Stimulated activated CD4-positive, alpha-beta T cell treated with anti-CD3 and anti-CD28 coated beads, Interleukin-2, amount 100 ng/mL, for 48 hours (primary cell): ENCODE results near the gene SLC37A1.

Experiments
- DNase-seq, 2 donors: peaks; one replicate each; pipeline ENCODE4 v3.0.0-alpha.2; 2020

SLC37A1 gene

DNA sequence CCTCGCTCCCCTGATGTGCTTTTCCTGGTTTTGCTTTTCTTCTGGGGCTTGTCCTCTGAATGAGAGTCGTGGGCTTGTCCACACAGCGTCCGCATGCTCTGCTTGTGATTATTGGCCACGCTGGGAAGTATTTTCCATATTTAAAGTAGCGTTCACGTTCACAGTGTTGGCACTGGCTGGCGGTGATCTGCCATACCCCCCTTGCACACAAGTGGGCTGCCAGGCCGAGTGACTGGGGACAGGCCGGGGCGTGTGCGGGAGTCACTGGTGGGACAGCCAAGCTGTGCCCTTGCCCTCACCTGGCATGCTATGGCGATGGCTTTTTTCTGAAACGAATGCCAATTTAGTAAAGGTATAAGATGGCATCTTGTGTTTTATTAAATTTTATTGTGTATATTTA lies 32.8 kb downstream of the SLC37A1 start:
- no peak for DNase-seq

DNA sequence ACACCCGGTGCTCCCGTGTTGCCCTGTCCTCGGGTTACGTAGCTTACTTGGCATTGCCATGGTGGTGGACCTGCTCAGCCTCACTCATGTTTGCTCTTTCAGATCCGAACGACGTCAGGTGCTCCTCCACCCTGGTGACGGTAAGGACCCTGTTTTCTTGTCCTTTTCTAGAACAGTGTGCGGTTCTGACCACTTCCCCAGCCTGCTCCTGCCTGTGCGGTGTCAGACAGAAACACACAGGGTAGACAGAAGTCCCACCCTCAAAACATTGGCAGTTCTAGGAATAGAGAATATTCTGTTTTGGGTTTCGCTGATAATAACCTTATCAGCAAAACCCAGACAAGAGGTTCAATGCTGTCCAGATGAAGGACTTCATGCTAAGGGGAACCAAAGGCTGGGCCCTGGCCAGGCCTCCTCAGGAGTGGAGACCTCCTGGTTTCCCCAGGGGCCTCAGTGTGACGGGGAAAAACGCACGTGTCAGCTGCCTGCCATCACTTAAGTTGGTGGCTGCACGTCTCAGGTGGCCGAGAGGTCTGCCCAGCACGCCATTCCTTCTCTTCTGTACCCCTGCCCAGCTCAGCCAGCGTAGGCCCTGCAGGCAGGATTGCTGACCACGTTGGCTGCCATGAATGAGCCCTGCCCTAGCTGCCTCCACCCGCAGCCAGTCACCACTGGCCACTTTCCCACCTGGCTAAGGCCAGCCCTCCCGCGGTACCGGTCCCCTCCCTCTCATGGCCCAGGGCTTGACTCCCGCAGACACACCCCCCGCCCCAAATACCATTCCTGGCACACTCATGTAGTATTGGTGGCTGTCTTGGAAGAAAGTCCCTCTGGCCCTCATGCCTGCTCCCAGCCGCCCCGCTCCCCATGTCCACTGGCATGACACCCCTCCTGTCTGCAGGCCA lies 33.6 kb downstream of the SLC37A1 start:
- DNase-seq, result no peak

DNA sequence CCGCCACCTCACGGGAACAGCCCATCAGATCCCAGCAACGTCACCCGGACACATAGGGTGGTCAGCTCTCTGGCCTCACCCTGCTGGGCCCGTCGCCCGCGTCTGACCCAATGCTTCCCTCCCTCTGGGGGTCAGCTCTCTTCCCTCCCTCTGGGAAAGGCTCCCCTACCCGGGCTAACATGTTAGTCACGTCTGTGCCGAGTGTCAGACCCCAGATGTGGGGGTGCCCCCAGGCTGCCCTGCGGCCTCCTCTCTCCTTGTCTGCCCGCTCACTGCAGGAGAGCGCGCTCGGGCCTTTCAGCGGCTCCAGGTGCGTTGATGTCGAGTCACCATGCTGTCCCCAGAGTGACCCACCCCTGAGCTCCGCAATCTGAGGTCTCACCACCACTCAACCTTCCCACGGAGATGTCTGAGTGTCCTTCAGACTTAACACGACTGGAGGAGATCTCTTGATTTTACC lies 34.3 kb downstream of the SLC37A1 start:
- no peak for DNase-seq

DNA sequence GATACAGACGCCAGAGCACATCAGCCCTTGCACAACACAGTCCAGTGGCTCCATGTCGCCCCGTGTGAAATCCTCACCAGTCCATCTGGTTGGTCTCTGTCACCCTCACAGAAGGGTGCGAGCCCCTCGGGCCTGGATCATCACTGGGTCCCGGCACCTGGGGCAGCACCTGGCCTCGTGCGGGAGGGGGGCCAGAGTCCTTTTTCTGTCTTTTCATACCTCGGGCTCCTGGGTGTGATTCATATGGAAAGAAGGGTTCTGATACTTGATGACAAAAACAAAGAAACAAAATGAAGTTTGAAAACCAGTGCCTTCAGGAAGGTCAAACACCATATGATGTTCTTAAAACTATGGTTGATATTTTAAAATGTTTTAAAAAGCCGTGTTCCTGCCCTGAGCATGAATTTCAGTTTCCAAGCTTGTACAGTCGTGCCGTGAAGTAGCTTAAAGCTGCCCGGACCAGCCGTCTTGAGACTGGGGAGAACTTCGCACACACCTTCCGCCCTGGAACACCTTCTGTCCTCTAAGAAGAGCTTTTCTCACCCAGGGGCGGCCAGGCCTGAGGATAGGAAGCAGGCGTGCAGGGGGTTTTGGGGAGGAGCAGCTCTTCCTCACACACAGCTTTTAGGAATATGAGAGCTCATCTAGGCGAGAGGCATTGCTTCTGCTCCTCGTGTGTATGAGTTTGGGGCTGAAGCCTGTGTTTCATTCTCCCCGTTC lies 35.2 kb downstream of the SLC37A1 start:
- DNase-seq, result no peak

DNA sequence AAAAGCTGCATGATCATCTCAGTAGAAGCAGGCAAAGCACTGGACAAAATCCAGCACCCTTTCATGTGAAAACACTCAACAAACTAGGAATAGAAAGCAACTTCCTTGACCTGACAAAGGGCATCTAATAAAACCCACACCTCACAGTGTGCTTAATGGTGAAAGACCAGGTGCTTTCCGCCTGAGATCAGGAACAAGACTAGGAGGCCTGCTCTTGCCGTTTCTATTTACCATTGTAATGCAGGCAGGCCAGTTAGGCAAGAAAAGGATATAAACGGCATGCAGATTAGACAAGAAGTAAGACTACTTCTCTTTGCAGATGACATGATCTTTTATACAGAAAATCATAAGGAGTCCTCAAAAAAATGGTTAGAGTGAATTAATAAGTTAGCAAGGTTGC lies 37.2 kb downstream of the SLC37A1 start:
- DNase-seq, result no peak

DNA sequence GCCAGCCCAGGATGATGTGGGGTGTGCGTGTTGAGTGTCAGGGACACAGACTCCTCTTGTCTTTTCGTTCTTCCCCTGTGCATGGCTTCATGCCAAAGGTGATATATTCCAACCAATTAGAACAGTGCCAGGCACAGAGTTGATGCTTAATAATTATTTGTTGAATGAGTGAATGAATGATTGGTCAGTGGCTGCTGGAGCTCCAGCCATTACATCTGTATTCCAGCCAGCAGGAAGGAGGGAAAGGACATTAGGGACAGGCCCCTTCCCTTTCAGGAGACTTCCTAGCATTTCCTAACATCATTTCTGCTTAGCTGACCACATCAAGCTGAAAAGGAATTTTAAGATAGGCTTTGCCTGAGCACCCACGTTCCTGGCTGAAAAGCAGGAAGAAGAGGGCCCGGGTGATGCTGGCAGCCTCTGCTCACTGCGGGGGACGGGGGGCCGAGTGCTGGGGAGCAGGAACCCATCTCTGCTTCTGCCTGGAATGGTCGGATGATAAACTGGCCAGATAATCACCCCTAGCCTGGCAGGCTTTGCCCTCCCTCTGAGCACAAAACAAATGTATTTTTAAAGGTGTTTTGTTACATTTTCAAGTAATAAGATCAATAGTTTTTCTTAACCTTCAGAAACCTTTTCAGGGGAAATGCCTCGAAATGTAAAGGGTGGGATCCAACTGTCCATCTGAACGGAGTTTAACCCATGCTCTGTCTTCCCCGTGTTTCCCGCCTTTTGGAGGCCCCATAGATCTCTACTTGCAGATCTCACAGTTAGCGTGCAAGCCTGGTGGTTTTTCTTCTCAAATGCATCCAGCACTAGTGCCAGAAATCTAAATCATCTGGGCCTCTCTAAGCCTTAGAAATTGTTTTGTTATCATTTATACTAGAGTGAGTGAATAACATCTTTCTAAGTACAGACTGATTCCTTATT lies 39.0 kb downstream of the SLC37A1 start:
- DNase-seq, result no peak

DNA sequence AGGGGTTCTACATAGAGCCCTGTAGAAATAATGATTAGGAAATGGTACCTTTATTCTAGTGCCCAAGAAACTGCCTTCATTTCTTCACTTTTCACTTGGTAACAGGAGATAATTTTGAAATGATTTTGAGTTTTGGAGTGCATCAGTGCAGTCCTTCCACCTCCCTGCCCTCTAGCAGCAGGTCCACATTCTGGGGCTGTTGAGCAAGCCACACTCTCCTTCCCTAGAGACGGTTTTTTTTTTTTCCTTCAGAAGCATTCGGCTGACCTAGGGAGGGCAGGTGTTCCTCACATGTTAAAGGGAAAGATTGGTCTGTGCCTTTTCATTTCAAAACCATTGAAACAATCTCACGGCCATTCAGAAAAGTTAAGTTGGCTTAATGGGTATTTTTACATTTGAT lies 39.8 kb downstream of the SLC37A1 start:
- no peak for DNase-seq

DNA sequence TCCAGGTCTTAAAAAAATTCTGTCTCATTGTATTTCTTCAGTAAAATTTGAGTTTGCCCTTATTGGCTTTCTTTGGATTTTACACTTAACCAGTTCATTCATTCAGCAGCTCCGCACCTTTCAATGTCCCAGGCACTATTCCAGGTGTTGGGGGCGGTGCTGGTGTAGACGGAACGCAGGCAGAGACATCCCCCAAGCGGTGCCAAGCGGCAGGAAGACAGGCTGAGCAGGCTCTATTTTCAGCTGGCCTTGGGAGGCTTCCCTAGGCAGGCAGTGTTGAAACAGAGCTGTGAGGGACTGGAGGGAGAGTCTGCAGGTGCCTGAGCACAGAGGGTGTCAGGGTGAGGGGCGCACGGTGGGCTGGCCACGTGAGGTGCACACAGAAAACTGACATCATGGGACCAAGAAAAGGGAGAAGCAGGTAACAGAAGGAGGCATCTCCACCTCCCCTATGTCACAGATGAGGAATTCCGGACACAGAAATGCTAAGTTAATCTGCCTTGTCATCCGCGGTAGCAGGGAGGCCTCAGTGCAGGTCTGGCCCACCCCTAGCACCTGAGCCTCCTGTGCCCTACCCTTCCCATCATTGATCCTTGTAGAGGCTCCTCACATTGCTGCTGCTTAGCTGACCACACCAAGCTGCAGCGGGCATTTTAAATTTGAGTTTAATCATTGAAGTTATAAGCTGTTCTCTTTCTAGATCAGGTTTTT lies 40.8 kb downstream of the SLC37A1 start:
- no peak for DNase-seq

DNA sequence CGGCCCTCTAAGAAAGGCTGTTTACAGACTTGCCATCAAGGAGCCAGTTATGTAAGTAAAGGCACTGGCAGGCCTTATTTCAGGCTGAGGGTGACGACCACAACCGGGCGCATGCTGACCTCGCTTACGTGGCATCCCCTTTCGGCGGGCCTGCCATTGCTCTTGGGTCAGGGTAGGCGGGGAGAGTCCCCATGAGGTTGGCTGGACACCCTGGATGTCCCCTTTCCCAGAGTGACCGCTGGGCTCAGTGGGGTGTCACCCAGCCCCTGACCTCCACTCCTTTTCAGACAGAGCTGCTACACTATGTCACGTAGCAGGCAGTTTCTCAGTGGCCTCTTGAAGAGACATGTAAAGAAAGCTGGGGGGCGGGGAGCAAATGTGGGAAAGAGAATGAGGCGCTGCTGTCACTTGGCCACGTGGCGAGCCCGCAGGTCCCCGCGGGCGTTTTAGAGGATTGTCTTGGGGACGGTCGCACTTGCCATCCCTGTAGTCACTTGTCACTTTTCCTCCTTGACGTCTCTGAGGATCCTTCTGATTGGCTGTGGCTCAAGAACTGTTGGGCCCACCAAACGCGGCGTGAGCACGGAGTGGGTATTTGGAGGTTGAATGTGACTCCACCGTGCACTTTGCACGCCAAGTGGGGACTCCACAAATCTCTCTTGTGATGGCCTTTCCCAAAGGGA lies 42.2 kb downstream of the SLC37A1 start:
- no peak for DNase-seq

DNA sequence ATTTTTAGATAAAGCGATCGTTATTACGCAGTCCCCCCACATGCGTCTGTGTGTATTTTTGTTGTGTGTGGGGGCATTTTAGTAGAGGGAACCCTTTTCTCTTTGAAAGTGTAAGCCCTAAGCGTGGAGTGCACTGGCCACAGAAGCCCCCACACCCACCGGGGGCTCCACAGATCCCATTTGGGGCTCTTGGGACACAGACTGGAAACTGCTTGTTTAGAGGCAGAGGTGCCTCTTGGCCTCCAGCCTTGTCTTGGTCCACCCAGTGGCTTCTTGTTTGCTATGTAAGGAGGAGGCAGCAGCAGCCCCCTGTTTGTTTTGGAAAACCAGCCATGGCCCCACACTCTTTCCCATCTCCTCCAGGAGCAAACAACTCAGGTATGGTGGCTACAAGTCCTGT lies 42.8 kb downstream of the SLC37A1 start:
- no peak for DNase-seq

DNA sequence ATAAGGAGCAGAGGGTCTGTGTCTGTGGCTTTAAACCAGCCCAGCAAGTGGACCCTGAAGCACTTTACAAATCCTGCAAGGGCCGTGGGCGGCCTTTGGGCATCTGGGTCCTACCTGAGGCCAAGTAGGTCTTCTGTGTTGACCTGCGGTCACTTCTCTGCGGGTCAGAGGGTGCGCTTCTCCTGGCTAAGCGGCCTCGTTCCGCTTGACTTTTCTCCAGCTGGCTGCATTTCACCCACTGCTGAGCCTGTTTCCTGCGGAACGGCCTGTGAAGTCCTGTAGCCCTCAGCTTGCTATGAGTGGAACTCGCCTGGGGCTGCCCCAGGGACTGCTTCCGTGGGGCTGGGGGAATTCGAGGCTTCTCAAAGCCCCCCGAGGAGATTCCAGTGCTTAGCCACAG lies 43.3 kb downstream of the SLC37A1 start:
- no peak for DNase-seq

DNA sequence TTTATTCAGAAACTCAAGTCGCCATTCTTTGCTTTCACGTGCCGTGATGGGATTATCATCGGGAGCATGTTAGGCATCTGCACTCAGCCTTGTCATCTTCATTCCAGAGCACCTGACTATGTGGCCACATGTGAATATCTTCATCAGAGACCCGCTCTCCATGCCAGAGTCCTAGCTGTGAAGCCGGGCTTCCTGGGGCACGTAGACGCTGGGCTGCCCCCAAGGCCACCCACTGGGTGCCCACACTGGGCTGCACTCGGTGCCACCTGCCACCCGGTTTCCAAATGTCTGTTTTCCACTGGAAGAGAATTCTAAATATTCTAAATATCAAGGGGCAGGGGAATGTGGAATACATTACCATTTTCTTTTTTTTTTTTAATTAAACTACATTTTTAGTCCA lies 43.8 kb downstream of the SLC37A1 start:
- DNase-seq, result no peak

DNA sequence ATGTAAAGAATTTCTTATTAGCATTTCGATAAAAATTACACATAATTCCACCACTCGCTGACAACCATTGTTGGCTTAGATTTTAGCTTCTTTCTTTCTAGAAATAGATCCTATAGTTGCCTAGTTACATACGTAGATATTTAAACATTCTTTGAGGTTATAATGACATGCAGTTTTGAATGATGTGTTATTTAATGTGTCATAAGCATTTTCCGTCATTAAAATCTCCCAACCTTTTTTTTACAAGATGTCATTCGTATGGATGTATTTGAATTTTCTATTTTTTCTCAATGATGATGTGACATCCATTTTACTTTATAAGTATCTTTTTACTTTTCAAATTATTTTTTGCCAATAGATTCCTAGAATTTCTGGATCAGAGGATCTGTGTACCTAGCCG lies 44.7 kb downstream of the SLC37A1 start:
- DNase-seq, result no peak

DNA sequence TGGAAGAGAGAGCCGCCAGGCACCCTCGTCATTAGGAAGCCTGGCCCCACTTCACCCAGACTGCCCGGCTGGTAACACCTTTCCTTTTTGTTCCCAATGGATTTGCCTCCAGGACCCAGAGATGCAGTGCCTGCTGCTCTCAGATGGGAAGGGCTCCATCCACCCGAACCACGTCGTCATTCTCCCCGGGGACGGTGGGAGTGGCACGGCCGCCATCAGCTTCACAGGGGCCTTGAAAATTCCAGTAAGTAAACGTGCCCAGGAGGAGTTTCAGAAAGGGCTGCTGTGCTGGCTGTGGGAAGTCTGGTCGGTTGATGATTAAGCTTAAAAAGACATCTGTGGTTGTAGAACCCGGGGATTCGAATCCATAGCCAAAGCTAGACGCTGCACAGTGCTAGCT lies 45.2 kb downstream of the SLC37A1 start:
- no peak for DNase-seq

DNA sequence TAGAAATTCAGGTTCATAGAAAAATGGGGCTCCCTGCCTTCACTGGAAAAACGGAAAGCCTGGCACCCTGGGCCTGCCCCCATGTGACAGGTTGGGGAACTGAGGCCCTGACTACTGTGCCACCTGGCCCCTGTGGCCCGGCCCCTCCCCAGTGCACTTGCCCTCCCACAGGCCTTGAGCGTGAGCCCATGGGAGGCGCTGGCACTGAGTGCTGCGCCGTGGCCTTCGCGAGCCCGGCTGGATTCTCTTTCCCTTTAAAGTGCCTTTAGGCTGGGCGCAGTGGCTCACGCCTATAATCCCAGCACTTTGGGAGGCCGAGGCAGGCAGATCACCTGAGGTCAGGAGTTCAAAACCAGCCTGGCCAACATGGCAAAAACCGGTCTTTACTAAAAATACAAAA lies 45.7 kb downstream of the SLC37A1 start:
- DNase-seq, result no peak

DNA sequence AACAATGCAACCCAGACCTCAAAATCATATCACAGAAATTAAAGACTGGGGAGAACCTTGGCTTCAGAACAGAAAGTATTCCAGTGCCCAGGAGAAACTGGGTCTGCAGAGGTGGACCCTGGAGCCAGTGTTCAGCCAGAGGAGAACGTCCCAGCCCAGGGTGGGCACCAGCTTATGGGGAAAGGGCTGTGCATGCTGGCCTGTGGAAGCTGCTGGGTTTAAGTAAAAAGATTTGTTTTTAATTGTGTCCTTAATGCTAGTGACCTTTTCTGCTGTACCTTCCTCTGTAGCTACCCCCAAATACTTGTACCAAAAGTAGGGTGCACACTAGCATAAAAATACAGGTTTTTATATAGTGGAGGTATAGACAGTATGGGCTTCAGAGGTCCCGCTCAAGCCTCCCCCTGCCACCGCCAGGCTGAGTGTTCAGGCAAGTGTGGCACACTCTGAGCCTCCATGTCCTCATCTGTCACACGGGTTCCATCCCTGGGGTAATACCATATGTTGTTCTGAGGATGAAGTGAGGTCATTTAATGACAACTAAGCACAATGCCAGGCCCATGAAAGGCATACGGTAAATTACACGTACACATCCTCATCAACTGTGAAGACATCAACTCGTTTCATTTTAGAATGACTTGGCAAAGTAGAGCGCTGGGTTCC lies 47.0 kb downstream of the SLC37A1 start:
- DNase-seq, result no peak

DNA sequence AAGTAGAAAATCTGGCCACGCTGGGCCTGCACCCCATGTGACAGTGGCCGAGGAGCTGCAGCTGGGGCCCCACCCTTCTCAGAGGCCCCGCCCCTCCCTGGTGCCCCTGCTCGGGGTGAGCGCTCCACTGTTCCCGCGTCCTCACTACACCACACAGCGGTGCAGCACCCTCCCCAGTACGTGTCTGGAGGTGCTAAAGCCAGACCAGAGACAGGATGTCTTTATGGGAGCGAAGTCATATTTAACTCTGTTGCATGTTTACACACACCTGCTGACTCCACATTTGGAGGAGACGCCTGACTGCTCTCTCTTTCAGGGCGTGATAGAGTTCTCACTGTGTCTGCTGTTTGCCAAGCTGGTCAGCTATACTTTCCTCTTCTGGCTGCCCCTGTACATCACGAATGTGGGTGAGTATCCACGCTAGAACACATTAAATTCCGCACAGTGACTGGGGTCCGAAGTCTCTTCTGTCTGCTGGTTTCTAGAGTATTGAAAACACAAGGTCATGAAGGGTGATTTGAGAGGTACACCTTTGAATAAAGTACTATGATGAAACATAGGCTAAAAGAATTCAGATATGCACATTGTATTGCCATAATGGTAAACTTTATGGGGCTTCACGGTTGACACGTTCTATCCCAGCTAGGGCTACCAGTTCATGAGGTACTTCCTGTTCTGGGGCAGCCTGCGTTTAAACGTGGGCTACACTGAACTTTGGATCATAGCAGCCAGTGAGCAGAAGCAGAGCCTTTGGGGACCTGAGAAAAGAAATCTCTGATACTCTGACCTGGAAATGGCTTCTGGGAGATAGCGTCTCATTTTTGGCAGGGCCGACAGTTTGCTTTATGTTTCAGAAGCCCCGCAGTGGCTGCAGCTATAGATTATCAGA lies 48.4 kb downstream of the SLC37A1 start:
- DNase-seq, result no peak

DNA sequence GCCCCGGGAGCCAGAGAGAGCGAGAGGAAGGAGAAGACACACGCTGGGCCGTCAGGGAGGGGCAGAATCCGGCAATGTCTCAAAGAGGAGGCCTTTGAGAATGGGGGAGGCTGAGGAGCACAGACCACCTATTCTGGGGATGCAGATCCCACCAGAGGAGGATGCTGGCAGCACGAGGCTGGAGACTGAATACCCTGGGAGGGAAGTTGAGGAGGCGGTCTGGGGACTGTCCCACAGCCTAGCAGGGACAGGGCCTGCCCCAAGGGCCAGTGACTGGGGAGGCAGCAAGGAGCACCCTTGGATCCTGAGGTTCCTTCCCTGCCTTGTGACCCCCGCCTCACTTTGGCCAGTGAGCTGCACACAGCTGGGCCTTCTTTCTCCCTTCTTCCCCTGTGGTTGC lies 49.2 kb downstream of the SLC37A1 start:
- no peak for DNase-seq

DNA sequence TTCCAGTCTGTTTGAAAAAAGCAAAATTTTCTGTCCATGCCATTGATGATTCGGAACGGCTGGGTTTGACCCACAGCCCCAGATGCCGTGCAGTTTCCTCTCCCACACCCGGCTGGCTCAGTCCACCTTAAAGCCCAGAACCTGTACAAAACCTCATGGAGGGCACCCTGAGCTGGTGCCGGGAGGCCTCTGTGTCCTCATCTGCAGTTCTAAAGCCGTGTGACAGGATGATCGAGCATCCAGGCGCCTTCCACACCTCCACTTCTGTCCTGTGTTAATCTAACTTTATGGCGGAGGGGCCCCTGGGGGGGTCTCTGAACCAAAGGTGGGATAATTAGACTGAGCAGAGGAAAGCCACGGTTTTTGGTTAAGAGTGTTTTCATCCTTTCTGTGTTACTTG lies 49.6 kb downstream of the SLC37A1 start:
- no peak for DNase-seq

DNA sequence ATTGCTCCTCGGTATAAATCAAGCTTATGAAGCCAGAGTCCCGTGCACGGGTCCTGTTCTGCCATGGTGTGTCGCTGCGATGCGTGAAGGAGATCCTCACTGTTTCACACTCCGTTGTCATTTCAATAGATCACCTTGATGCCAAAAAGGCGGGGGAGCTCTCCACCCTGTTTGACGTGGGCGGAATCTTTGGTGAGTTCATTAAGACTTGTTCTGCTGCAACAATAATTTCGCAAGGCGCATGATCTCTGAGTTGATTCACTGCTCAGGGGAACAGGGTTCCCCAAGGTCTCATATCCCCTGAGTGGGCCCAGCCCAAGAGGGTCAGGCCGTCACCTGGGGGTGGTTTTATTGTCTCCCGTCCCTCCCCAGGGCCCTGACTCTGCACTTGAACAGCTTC lies 50.0 kb downstream of the SLC37A1 start:
- no peak for DNase-seq
